Parathyroid adenoma (tissue), 2 donors: ENCODE data around the gene KLHL10.
"Not testable (repeated sequence)": the region's sequence is repeated elsewhere in the genome, so short reads cannot be mapped to it uniquely, and the experiment has no call there.

ENCODE experiments used
- H2AFZ ChIP-seq: fragments of 300-600 bp; sonication (generic); one replicate; pipeline ENCODE4 v1.7.0; 2017; ENCODE audit warnings: antibody characterized with exemption, mild to moderate bottlenecking
- H3K27ac ChIP-seq: fragments of 300-600 bp; sonication (generic); one replicate; pipeline ENCODE4 v1.7.0; 2017
- H3K27me3 ChIP-seq: fragments of 300-600 bp; sonication (generic); one replicate; pipeline ENCODE4 v1.7.0; 2017; ENCODE audit warnings: low read length; ENCODE audit not compliant: control insufficient read depth, insufficient read depth
- H3K36me3 ChIP-seq: fragments of 300-600 bp; sonication (generic); one replicate; pipeline ENCODE4 v1.7.0; 2017; ENCODE audit warnings: low read length; ENCODE audit not compliant: control insufficient read depth, insufficient read depth
- H3K4me1 ChIP-seq: fragments of 300-600 bp; sonication (generic); one replicate; pipeline ENCODE4 v1.7.0; 2017; ENCODE audit warnings: control low read depth
- H3K4me2 ChIP-seq: fragments of 300-600 bp; sonication (generic); one replicate; pipeline ENCODE4 v1.7.0; 2017; ENCODE audit warnings: low read length
- H3K4me3 ChIP-seq: fragments of 300-600 bp; sonication (generic); one replicate; pipeline ENCODE4 v1.7.0; 2017; ENCODE audit warnings: low read depth, low read length
- H3K79me2 ChIP-seq: fragments of 300-600 bp; sonication (generic); one replicate; pipeline ENCODE4 v1.7.0; 2017; ENCODE audit warnings: control low read depth
- H3K9ac ChIP-seq: fragments of 300-600 bp; sonication (generic); one replicate; pipeline ENCODE4 v1.7.0; 2017; ENCODE audit warnings: mild to moderate bottlenecking
- H3K9me3 ChIP-seq: fragments of 300-600 bp; sonication (generic); one replicate; pipeline ENCODE4 v1.7.0; 2017; ENCODE audit warnings: low read length; ENCODE audit not compliant: control insufficient read depth
- CTCF ChIP-seq: fragments of 300-600 bp; sonication (generic); IDR thresholded peaks from one replicate; pipeline ENCODE4 v1.7.0; 2017; ENCODE audit warnings: antibody characterized with exemption, mild to moderate bottlenecking
- donor health status: primary hyperparathyroidism.

The KLHL10 gene

GRCh38 chr17:41870627-41871026 lies 33.0 kb downstream of the KLHL10 start:
- no peak overlapping the region for H3K9ac ChIP-seq
- no peaks in the 10 kb centered on the region for H3K79me2 ChIP-seq
- no peaks in the 10 kb centered on the region for H3K27me3 ChIP-seq
- no peak overlapping the region for H3K4me3 ChIP-seq
- H3K4me1 ChIP-seq, result no peaks in the 10 kb centered on the region
- no peaks in the 10 kb centered on the region for H3K9me3 ChIP-seq
- no peak overlapping the region for H3K4me2 ChIP-seq
- H3K27ac ChIP-seq, result no peak overlapping the region
- no peaks in the 10 kb centered on the region for H3K36me3 ChIP-seq
- H2AFZ ChIP-seq, result no peak overlapping the region
- TF ChIP-seq CTCF, result no peak

GRCh38 chr17:41871789-41872188 lies 34.2 kb downstream of the KLHL10 start:
- Histone ChIP-seq H3K27ac (no peak overlapping the region), H3K4me1 (no peaks in the 10 kb centered on the region), H3K79me2 (no peaks in the 10 kb centered on the region), H2AFZ (no peak overlapping the region), H3K36me3 (no peaks in the 10 kb centered on the region), H3K4me2 (no peak overlapping the region), H3K9me3 (no peaks in the 10 kb centered on the region), H3K9ac (no peak overlapping the region), H3K27me3 (no peaks in the 10 kb centered on the region), H3K4me3 (no peak overlapping the region)
- TF ChIP-seq CTCF, result no peak

- no peak overlapping the region for H3K27ac ChIP-seq
- H3K9me3 ChIP-seq, result no peaks in the 10 kb centered on the region
- H3K4me2 ChIP-seq, result no peak overlapping the region
- no peaks in the 10 kb centered on the region for H3K36me3 ChIP-seq
- H3K4me1 ChIP-seq, result no peaks in the 10 kb centered on the region
- H3K79me2 ChIP-seq, result no peaks in the 10 kb centered on the region
- no peak overlapping the region for H2AFZ ChIP-seq
- no peak overlapping the region for H3K9ac ChIP-seq
- no peak for TF ChIP-seq CTCF
- no peak overlapping the region for H3K4me3 ChIP-seq
- no peaks in the 10 kb centered on the region for H3K27me3 ChIP-seq
These were observed 36.1 kb downstream of the KLHL10 start for GRCh38 chr17:41873559-41874292.

GRCh38 chr17:41874293-41874670 lies 36.7 kb downstream of the KLHL10 start:
- not testable (repeated sequence) for H3K79me2 ChIP-seq, H3K9me3 ChIP-seq, H3K4me2 ChIP-seq, H3K4me3 ChIP-seq, H2AFZ ChIP-seq, H3K9ac ChIP-seq, H3K27ac ChIP-seq, H3K36me3 ChIP-seq, H3K27me3 ChIP-seq, H3K4me1 ChIP-seq

- Histone ChIP-seq H3K9ac (no peak overlapping the region), H3K27me3 (no peaks in the 10 kb centered on the region), H2AFZ (no peak overlapping the region), H3K4me1 (no peaks in the 10 kb centered on the region), H3K36me3 (no peaks in the 10 kb centered on the region), H3K79me2 (no peaks in the 10 kb centered on the region), H3K4me2 (no peak overlapping the region), H3K9me3 (no peaks in the 10 kb centered on the region), H3K4me3 (no peak overlapping the region), H3K27ac (no peak overlapping the region)
- TF ChIP-seq CTCF, result no peak
These were observed 42.5 kb downstream of the KLHL10 start for GRCh38 chr17:41880130-41880529.
